HG02759 (cell line): ENCODE data around the gene CMTM7.

Source experiments
- ATAC-seq: cut with Tn5 transposase; IDR thresholded peaks from one replicate; pipeline ENCODE4 v1.9.1; 2021; ENCODE audit warnings: mild to moderate bottlenecking, moderate library complexity; ENCODE audit not compliant: unreplicated experiment

The CMTM7 gene

DNA sequence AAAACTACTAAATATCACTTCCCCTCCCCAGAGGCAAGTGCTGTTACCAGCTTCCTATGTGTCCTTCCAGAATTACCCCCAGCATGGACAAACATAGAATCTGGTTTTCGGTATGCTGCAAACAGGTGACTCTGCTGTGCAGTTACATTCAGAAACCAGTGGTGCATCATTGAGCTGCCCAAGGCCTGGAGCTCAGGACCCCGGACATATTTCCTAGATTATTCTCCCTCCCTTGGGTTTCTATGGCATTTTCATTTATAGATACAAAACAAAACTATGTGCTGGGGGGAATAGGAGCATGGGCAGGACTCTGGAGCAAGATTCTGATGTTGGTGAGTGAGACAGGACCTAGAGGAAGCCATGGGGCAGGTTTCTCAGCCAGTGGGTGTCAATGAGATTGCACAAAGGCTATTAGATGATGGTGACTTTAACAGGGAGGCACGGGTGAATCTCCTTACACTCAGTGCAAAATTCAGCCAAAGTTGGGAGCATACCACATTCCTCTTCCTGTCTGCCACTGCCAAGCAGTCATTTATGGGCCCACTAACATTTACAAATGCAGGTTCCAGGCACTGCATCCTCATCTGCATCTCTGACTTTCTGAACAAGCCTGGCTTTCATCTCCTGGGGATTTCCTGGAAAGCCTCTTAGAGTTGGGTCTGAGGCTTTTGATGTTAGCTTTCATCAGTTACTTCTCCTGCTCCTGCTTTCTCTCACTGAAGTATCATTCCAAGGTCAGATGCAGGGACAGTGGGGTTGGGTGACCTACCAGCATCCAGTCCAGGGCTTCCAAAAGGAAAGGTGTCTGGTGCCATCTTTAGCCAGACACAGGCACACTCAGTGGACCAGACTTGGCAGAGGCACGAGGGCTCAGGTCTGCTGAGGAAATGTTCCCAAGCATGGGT is 44.5 kb downstream of the CMTM7 start:
- no peak for ATAC-seq

DNA sequence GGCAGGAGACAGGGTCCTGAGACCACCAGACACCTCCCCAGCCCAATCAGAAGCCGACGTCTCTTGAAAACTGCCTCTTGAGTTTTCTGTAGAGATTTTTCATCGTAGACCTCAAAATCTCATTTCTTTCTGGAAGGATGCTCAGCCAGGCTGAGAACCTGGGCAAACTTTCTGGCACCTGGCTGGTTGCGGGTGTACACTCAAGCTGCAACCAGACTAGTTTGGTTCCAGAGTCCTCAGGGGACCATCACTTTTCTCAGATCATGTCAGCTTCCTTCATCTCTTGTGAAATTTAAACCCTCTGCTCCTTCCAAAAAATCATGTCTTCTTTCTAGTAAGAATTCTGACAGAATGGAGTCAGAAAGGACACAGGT is 45.1 kb downstream of the CMTM7 start:
- peak; percentile 18 for ATAC-seq

DNA sequence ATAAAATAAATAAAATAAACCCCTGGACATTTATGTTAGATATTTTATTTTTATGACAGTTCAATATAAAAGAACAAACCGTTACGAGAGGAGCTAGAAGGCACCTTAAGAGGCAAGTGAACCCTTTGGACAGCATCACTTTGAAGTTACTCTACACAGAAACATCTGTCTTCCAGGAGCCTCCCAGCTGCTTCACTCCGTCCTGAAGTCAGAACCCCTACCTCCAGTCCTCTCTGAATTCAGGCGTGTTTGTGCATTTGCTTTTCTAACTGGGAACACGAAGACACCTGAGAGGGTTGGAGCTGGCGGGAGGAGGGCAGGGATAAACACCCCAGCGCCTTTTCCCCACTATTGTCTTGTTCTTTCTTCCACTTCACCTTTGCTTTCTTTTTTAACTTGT is 46.2 kb downstream of the CMTM7 start:
- ATAC-seq = no peak

- ATAC-seq = peak; percentile 97
Measured at GRCh38 chr3:32438596-32439344, 47.1 kb downstream of the CMTM7 start.

- ATAC-seq = peak; percentile 25
Measured at GRCh38 chr3:32439421-32439820, 47.8 kb downstream of the CMTM7 start.

DNA sequence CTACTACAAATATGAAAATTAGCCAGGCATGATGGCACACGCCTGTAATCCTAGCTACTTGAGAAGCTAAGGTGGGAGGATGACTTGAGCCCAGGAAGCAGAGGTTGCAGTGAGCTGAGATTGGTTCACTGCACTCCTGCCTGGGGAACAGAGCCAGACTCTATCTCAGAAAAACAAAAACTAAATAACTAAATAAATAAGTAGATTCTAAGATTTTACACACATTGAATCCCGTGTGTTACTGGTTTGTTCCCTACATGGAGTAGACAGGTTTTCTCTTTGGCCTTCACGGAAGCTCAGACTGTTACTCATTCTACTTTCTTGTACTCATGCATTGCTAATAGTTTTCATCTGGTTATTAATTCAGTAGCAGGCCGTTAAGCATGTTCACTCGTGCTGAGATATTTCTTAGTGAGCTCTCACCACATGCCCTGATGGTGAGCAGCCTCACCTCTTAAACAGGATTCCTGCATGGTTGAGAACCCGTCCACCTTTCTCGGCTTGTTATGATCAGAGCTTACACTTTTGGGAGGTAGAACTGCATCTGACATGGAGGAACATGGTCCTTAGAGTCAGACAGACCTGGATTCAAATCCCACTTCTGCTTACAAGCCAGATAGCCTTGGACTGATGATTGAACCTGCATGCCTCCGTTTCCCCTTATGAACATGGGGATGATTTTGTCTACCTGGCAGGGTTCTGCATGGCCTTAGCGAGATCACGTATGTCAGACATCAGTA is 49.1 kb downstream of the CMTM7 start:
- no peak for ATAC-seq

GRCh38 chr3:32442766-32443165 is 51.1 kb downstream of the CMTM7 start:
- no peak for ATAC-seq

DNA sequence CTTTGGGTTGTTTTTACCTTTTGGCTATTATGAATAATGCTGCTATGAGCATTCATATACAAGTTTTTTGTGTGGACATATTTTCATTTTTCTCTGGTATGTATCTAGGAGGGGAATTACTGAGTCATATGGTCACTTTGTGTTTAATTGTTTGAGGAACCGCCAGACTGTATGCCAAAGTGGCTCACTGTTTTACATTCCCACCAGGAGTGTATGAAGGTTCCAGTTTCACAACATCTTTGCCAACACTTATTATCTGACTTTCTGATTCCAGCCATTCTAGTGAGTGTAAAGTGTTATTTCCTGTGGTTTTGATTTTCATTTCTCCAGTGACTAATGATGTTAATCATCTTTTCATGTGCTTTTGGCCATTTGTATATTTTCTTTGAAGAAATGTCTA is 51.8 kb downstream of the CMTM7 start:
- ATAC-seq = no peak

GRCh38 chr3:32447865-32448400 is 56.3 kb downstream of the CMTM7 start:
- ATAC-seq = no peak

DNA sequence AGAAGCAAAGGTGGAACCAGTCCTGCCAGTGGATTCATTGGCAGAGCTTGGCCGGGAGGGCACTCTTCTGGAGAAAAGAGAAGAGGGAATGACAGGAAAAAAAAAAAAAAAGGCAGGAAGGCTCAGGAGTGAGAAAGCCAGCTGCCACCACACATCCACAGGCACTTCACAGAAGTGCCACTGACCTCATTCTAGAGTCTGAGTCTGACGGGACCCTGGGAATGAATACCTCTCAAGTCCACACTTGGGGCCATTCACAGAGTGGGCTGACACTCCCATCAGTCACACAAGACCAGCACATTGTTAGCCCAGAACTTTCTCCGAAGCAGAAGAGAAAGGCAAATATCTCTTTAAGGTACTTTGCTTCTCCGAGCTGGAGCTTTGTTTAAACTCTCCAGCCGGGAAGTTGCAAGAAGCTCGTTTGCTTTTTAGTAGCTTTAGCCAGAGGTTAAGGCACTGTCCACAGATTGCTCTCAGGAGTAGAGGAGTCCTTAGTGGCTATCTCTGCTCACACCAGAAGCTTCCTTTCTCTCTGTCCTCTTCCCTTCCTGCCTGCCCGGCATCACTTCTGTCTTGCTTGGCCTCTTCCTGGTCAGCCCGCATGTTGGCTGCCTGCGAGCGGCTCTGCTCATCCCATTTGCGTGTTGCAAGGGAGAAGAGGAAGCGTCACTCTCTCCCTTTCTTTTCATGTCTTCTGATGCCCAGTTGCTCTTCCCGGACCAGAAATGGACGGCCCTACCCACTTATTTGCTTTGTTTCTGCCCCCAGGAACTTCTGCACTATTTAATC is 57.2 kb downstream of the CMTM7 start:
- ATAC-seq = no peak

DNA sequence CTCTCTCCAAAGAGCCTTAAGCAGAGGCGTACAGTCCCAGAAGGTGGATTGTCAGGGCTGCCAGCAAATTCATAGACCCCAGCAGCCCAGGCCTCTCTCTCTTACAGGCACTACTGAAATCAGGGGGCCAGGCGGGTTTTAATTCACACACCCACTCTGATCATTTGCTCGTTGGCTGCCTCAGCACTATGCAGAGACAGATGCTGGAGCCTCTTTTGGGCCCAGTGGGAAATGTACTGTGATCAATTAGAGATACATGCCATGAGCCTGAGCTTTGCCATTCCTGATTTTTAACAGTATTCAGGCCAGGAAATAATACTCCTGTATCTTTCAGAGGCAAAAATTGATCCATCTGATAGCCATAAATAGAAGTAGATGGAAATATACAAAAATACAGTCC is 58.0 kb downstream of the CMTM7 start:
- no peak for ATAC-seq

GRCh38 chr3:32450426-32450825 is 58.8 kb downstream of the CMTM7 start:
- no peak for ATAC-seq

DNA sequence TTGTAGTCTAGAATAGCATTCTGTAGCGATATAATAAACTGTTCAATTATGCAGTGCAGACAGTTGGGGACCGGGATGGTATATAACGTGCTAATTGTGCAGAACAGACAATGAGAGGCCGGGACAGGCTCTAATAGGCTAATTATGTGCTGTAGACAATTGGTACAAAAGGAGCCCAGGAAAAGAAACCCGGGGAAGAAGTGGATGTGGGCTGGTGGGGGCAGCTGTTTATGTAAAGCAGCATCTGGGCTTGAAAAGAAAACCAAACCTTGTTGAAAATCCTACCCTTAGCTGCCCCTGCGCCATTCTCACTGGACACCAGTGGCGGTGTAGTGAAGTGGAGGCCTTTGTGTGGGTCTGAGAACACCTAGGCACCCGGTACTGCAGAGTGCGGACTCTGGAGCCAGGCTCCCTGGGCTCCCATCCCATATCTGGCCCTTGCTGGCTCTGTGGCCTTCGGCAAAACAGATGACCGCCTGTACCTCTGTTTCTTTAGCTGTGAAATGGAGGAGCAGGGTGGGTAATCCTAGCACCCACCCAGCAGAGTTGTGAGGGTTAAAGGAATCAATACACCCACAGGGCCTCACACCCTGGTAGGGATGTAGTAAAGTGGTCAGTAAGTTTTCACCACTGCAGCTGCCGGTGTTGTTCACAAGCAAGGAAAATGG is 59.5 kb downstream of the CMTM7 start:
- ATAC-seq = no peak

- ATAC-seq = no peak
Measured at GRCh38 chr3:32452009-32452408, 60.4 kb downstream of the CMTM7 start.

GRCh38 chr3:32453346-32453745 is 61.7 kb downstream of the CMTM7 start:
- no peak for ATAC-seq

DNA sequence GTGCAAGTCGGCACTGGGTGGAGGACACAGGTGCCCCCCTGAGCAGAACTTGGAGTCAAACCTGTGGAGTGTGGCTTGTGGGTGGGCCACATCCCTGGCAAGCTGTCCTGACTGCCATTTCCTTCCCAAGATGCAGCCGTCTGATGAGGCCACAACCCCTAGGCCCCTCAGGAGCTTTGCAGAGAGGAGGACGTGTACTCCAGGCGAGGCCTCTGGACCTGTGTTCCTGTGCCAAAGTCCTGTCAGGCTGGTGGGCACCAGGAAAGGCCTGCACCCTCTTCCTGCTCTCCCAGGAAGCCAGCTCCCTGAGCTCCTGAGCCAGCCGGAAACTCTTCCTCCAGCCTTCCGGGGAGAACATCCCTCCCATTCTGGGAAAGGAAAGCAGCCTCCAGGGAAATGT is 62.5 kb downstream of the CMTM7 start:
- no peak for ATAC-seq

DNA sequence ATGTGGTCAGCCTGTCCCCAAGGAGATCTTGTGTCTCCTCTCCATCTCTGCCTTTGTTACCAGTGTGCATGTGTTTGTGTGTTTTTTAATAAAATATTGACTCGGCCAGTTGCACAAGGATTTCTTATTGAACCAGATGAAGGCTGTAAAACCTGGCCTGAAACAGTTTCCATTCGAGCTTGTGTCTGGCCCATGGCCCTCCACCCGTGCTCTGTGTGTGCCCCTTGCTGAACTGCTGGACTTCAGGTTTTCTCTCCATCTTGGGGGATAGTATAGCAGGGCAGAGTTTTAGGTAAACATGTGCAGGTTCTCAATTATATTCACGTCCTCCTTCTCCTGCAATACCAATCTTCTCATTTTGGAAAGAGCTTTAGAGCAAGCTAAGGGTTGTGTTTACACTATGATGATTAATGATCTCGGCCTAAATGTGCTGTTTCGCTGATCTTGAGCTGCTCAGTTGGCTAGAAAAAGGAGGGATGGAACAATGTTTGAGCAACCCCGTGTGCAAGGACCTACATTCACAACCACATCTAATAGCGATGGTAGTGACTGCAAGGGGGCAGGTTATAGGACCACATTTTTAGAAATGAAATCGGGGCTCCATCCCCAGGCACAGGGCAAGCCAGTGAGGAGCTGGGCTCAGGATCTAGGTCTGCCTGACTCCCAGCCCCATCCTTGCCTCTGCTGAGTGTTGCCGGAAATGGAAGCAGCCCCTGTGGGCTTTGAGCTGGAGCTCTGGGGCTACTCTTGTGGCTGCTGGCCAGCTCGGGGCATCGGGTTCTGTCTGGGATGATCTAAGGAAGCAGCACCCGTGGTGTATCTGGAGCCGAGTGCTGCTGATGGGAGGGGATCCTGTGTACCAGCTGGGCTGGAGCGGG is 63.3 kb downstream of the CMTM7 start:
- ATAC-seq = no peak

- no peak for ATAC-seq
Measured at GRCh38 chr3:32455609-32456428, 64.2 kb downstream of the CMTM7 start.
